Right lobe of liver (tissue), 4 donors: Measurements from ENCODE around the gene SUGCT.

Source experiments
- CTCF ChIP-seq, 4 donors: fragments of 200-600 bp in 3 of 4; fragments of 450-650 bp in 1 of 4; IDR thresholded peaks; one replicate each; pipeline versions ENCODE4 v1.5.1 to v1.8.0; 2016 to 2022; ENCODE audit warnings: antibody characterized with exemption in 4 of 4, mild to moderate bottlenecking in 2 of 4
- POLR2A ChIP-seq: fragments of 450-650 bp; IDR thresholded peaks from one replicate; pipeline ENCODE4 v1.6.1; 2017; ENCODE audit warnings: antibody characterized with exemption, mild to moderate bottlenecking
- donor health status: DM: no; HTN: no; CAD: no.
- donor health status: DM: no; HTN: no; CAD: no.
- donor health status: DM: no; HTN: yes; CAD: no.

- TF ChIP-seq CTCF (IDR thresholded peaks at IDR 0.05) (no peak), POLR2A (no peak)
Observed at GRCh38 chr7:40498924-40499510, 364.2 kb downstream of the SUGCT start.
